BJ (cell line): ENCODE results near the gene KRT72. TPM values are rescaled to one million over a fixed set of nuclear protein-coding genes. Genes with fewer than 3 reads are reported as not detected.

Experiments
- CTCF ChIA-PET: fragments of 350-600 bp; formaldehyde crosslinking; extraction: SDS; loops from one replicate; lab custom pipeline; 2021; ENCODE audit warnings: antibody characterized with exemption, inconsistent platforms; lab: Yijun Ruan, JAX
- POLR2A ChIA-PET: fragments of 300-600 bp; sonication (Branson Sonifier 250); formaldehyde crosslinking; extraction: SDS; loops from one replicate; lab custom pipeline; 2021; ENCODE audit warnings: antibody characterized with exemption; lab: Charles Lee
- DNase-seq: peaks from one replicate; pipeline ENCODE4 v3.0.0-alpha.2; 2011; ENCODE audit warnings: low read depth
- H3K27me3 ChIP-seq: 2 replicates; pipeline ENCODE4 v1.6.0; 2011; ENCODE audit warnings: low read length; ENCODE audit not compliant: control insufficient read depth, insufficient read depth
- H3K36me3 ChIP-seq: 2 replicates; pipeline ENCODE4 v1.5.1; 2011; ENCODE audit warnings: low read length; ENCODE audit not compliant: control insufficient read depth, insufficient read depth
- H3K4me3 ChIP-seq: 2 replicates; pipeline ENCODE4 v1.5.1; 2011; ENCODE audit warnings: low read depth, mild to moderate bottlenecking, control low read depth, low read length
- polyA plus RNA-seq: library from polyadenylated mRNA; depleted of rRNA; stranded (reverse); fragments of >200 nt; gene quantifications from 2 replicates; pipeline ENCODE4 v1.2.3, GENCODE V29; 2011
- TF ChIP-seq, protein P1 (sequence below): IDR thresholded peaks from 2 replicates; pipeline ENCODE4 v1.5.1; 2011; ENCODE audit warnings: low read depth, mild to moderate bottlenecking, control low read depth, inconsistent platforms, low read length, moderate library complexity; ENCODE audit not compliant: insufficient read depth

KRT72 gene
- polyA plus RNA-seq, 1 experiment = not detected

DNA sequence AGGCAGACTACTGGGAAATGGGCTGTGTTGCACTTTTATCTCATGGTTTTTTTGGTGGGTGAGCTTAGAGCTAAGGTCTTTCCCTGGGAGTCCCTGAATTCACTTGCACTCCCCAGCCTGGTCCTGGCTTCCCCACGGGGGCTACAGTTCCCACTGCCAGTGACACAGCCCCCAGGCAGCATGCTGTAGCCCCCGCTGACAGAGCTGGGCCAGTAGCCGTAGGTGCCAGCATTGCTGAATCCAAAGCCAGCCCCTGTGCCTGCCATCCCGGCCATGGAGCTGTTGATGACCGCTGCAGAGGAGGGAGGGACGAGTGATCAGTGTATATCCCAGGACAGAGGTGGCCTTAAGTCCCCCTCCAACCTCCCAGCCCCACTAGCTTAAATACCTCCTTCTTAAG, 6.9 kb upstream of the KRT72 start:
- Histone ChIP-seq H3K27me3 (peaks cover 16% of the 10 kb centered on the region), H3K36me3 (no peaks in the 10 kb centered on the region), H3K4me3 (no peak overlapping the region)
- POLR2A ChIA-PET = no interaction called here
- TF ChIP-seq, protein P1, sequence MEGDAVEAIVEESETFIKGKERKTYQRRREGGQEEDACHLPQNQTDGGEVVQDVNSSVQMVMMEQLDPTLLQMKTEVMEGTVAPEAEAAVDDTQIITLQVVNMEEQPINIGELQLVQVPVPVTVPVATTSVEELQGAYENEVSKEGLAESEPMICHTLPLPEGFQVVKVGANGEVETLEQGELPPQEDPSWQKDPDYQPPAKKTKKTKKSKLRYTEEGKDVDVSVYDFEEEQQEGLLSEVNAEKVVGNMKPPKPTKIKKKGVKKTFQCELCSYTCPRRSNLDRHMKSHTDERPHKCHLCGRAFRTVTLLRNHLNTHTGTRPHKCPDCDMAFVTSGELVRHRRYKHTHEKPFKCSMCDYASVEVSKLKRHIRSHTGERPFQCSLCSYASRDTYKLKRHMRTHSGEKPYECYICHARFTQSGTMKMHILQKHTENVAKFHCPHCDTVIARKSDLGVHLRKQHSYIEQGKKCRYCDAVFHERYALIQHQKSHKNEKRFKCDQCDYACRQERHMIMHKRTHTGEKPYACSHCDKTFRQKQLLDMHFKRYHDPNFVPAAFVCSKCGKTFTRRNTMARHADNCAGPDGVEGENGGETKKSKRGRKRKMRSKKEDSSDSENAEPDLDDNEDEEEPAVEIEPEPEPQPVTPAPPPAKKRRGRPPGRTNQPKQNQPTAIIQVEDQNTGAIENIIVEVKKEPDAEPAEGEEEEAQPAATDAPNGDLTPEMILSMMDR = no peak
- DNase-seq = no peak
- CTCF ChIA-PET = interaction anchor here (1.7 kb wide), 1 partner anchor 257 kb away, joined by 5 read pairs; no protein-coding TSS in a partner anchor

DNA sequence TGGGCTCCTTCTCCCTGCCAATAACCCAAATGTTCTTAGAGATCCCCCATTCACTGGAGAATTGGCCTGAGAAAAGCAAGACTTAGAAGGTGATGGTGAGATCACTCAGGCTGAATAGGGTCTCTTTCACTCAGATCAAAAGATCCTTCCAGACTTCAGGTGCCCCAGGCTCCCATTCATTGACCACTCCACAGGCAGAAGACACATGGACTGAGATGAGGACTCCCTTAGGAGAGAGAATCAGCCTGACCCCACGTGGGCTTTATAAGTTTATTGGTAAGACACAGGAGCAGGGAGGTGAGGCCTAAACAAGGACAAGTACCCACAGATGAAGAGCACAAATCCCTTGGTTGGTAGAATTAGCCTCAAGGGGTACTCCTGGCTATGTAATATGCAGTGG, 6.1 kb upstream of the KRT72 start:
- CTCF ChIA-PET = interaction anchor here (1.7 kb wide), 1 partner anchor 258 kb away, joined by 5 read pairs; no protein-coding TSS in a partner anchor
- Histone ChIP-seq H3K4me3 (no peak overlapping the region), H3K27me3 (peaks cover 19% of the 10 kb centered on the region), H3K36me3 (no peaks in the 10 kb centered on the region)
- DNase-seq = no peak
- TF ChIP-seq, protein P1 = no peak
- POLR2A ChIA-PET = no interaction called here

DNA sequence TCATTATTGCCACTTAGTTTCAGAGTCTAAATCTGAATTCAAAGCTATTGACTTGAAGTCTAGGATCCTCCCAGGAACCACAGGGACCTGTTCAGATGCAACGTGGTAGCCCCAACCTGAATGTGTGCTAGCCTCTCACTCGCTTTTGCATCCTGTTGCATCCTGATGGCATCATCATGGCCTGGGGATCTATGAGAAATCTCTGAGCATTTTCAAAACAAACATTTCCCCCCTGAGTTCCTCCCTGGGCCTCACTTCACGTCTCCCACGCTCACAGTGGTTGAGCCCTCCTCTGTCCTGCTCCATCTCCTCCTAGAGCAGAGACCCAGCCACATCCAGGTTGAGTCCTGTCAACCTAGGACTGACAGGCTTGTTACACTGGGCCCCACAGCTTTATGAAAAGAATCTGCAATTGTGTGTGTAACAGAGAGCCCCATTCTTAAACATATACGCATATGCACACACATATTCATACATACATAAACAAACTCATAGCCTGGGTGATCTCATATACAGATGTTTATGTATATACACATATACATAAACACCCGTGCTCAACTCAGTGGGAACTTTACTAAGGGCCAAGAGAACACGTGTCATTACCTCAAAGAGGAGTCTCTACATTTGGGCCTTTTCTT, 5.4 kb upstream of the KRT72 start:
- H3K27me3 ChIP-seq = peaks cover 19% of the 10 kb centered on the region
- CTCF ChIA-PET = interaction anchor here (1.1 to 2.7 kb wide), 3 partner anchors 259 to 463 kb away, joined by 3 to 6 read pairs (median 4); no protein-coding TSS in a partner anchor
- H3K4me3 ChIP-seq = no peak overlapping the region
- no peak for DNase-seq
- H3K36me3 ChIP-seq = no peaks in the 10 kb centered on the region
- TF ChIP-seq, protein P1 = no peak
- POLR2A ChIA-PET = no interaction called here

DNA sequence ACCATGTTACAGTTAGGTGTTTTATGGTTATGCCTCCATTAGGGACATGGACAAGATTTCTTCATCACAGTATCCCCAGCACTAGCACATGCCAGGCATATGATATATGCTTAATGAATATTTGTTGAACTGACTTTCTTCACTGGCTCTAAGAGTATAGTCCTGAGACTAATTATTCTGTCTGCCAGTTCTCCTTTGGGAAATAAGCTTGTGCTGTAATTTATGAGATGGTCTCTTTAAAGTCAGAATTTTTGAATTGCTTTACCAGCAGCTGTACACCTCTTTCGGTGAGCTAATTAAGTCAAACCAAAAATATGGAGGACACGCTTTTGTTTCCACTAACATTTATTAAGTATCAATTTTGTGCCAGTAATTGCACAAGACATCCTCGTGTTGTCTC, 4.8 kb upstream of the KRT72 start:
- peaks cover 18% of the 10 kb centered on the region for H3K27me3 ChIP-seq

DNA sequence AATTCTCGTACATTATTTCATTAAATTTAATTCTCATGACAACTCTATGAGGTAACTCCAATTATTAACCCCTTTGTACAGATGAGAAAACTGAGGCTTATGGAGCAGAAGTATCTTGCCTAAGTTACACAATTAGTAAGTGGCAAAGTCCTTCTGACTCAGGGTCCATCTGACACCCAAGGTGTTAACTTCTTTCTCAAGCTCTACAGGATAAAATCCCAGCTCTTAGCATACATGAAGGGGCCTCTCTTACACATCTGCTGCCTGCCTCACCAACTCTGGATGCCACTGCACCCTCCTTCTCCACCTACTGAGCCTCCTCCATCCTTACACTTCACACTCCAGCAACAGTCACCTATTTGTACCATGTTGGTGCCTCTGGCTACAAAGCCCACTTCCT, 4.3 kb upstream of the KRT72 start:
- H3K36me3 ChIP-seq = no peaks in the 10 kb centered on the region
- H3K4me3 ChIP-seq = no peak overlapping the region
- TF ChIP-seq, protein P1 = no peak
- ChIA-PET CTCF (interaction anchor here (1.1 to 2.7 kb wide), 3 partner anchors 260 to 462 kb away, joined by 3 to 6 read pairs (median 4); no protein-coding TSS in a partner anchor), POLR2A (no interaction called here)
- no peak for DNase-seq
- peaks cover 20% of the 10 kb centered on the region for H3K27me3 ChIP-seq

More for the DNA sequence above, 4.8 kb upstream of the KRT72 start:
- no peak overlapping the region for H3K4me3 ChIP-seq
- ChIA-PET CTCF (interaction anchor here (1.1 to 2.7 kb wide), 3 partner anchors 260 to 462 kb away, joined by 3 to 6 read pairs (median 4); no protein-coding TSS in a partner anchor), POLR2A (no interaction called here)
- no peaks in the 10 kb centered on the region for H3K36me3 ChIP-seq
- TF ChIP-seq, protein P1 = no peak
- no peak for DNase-seq
